ENCODE results near the gene SCRN3.
"Not testable (repeated sequence)": the region's sequence is repeated elsewhere in the genome, so short reads cannot be mapped to it uniquely, and the experiment has no call there.

The SCRN3 gene

GRCh38 chr2:174395284-174395968, at the start of gene SCRN3:
Gene SCRN3 (plus strand): TSS chr2:174395730. CDS start chr2:174398284, 2,554 bp downstream.
- FAIRE-seq, result peak; percentile 97

- peak; percentile 24 for FAIRE-seq
Observed at GRCh38 chr2:174350018-174350417, 45.5 kb upstream of the SCRN3 start.

GRCh38 chr2:174350593-174351181, 44.8 kb upstream of the SCRN3 start:
- FAIRE-seq, result no peak

- FAIRE-seq, result no peak
Observed at GRCh38 chr2:174353004-174353403, 42.5 kb upstream of the SCRN3 start.

- FAIRE-seq, result no peak
Observed at GRCh38 chr2:174356347-174356746, 39.2 kb upstream of the SCRN3 start.

- FAIRE-seq, result not testable (repeated sequence)
Observed at GRCh38 chr2:174359663-174360062, 35.9 kb upstream of the SCRN3 start.

- no peak for FAIRE-seq
Observed at GRCh38 chr2:174362949-174363348, 32.6 kb upstream of the SCRN3 start.

- FAIRE-seq, result not testable (repeated sequence)
Observed at GRCh38 chr2:174363492-174364225, 31.9 kb upstream of the SCRN3 start.

GRCh38 chr2:174364628-174365027, 30.9 kb upstream of the SCRN3 start:
- FAIRE-seq, result no peak

- no peak for FAIRE-seq
Observed at GRCh38 chr2:174365571-174365970, 30.0 kb upstream of the SCRN3 start.

GRCh38 chr2:174368691-174369090, 26.8 kb upstream of the SCRN3 start:
- FAIRE-seq, result no peak

GRCh38 chr2:174376967-174377366, 18.6 kb upstream of the SCRN3 start:
- no peak for FAIRE-seq

GRCh38 chr2:174383796-174384195, 11.7 kb upstream of the SCRN3 start:
- no peak for FAIRE-seq

GRCh38 chr2:174385201-174385600, 10.3 kb upstream of the SCRN3 start:
- no peak for FAIRE-seq

- FAIRE-seq, result not testable (repeated sequence)
Observed at GRCh38 chr2:174388706-174389105, 6.8 kb upstream of the SCRN3 start.

- no peak for FAIRE-seq
Observed at GRCh38 chr2:174389542-174389941, 6.0 kb upstream of the SCRN3 start.

- not testable (repeated sequence) for FAIRE-seq
Observed at GRCh38 chr2:174390303-174390702, 5.2 kb upstream of the SCRN3 start.

GRCh38 chr2:174392706-174393105, 2.8 kb upstream of the SCRN3 start:
- FAIRE-seq, result no peak

- no peak for FAIRE-seq
Observed at GRCh38 chr2:174395969-174396630, 570 bp downstream of the SCRN3 start.

- FAIRE-seq, result no peak
Observed at GRCh38 chr2:174397773-174398172, 2.2 kb downstream of the SCRN3 start.

GRCh38 chr2:174399171-174399570, 3.6 kb downstream of the SCRN3 start:
- FAIRE-seq, result no peak

- FAIRE-seq, result no peak
Observed at GRCh38 chr2:174400853-174401252, 5.3 kb downstream of the SCRN3 start.

GRCh38 chr2:174403628-174404027, 8.1 kb downstream of the SCRN3 start:
- no peak for FAIRE-seq

All from islet of Langerhans (tissue), 1 donor.